NT2/D1 (cell line): Measurements from ENCODE around the gene PAPPA2.

Experiments used
- DNase-seq: peaks from one replicate; pipeline ENCODE4 v3.0.0-alpha.2; 2011; ENCODE audit warnings: low read depth, low spot score
- H3K27me3 ChIP-seq: 2 replicates; pipeline ENCODE4 v1.6.0; 2011; ENCODE audit warnings: mild to moderate bottlenecking; ENCODE audit not compliant: insufficient read length, insufficient read depth
- H3K36me3 ChIP-seq: 2 replicates; pipeline ENCODE4 v1.6.1; 2011; ENCODE audit warnings: mild to moderate bottlenecking, low read length, mixed read lengths; ENCODE audit not compliant: insufficient read depth, insufficient read length
- H3K4me1 ChIP-seq: 2 replicates; pipeline ENCODE4 v1.5.1; 2011; ENCODE audit not compliant: insufficient read depth, insufficient read length
- H3K4me3 ChIP-seq: 2 replicates; pipeline ENCODE4 v1.5.1; 2011; ENCODE audit warnings: low read depth; ENCODE audit not compliant: insufficient read length
- H3K9ac ChIP-seq: 2 replicates; pipeline ENCODE4 v1.6.0; 2011; ENCODE audit warnings: low read depth; ENCODE audit not compliant: insufficient read length
- H3K9me3 ChIP-seq: 2 replicates; pipeline ENCODE4 v1.5.1; 2011; ENCODE audit warnings: mild to moderate bottlenecking, low read length; ENCODE audit not compliant: insufficient read depth
- SUZ12 ChIP-seq: IDR thresholded peaks from 2 replicates; pipeline ENCODE4 v1.6.1; 2011; ENCODE audit not compliant: insufficient read length, insufficient read depth; ENCODE audit errors: extremely low read depth
- YY1 ChIP-seq: IDR thresholded peaks from 2 replicates; pipeline ENCODE4 v1.6.1; 2011; ENCODE audit not compliant: insufficient read length, insufficient read depth
- ZNF274 ChIP-seq: IDR thresholded peaks from 2 replicates; pipeline ENCODE4 v1.6.1; 2011; ENCODE audit warnings: mild to moderate bottlenecking, low read depth, low read length

PAPPA2 gene

GRCh38 chr1:176785791-176786190 is 322.8 kb downstream of the PAPPA2 start:
- no peak overlapping the region for H3K4me3 ChIP-seq
- H3K27me3 ChIP-seq: no peaks in the 10 kb centered on the region
- no peak for DNase-seq
- H3K9ac ChIP-seq: no peak overlapping the region
- TF ChIP-seq YY1 (no peak), ZNF274 (no peak), SUZ12 (no peak)
- H3K9me3 ChIP-seq: no peaks in the 10 kb centered on the region
- no peaks in the 10 kb centered on the region for H3K36me3 ChIP-seq
- H3K4me1 ChIP-seq: no peaks in the 10 kb centered on the region

GRCh38 chr1:176786274-176786673 is 323.3 kb downstream of the PAPPA2 start:
- H3K27me3 ChIP-seq: no peaks in the 10 kb centered on the region
- no peaks in the 10 kb centered on the region for H3K4me1 ChIP-seq
- TF ChIP-seq YY1 (no peak), ZNF274 (no peak), SUZ12 (no peak)
- no peak overlapping the region for H3K9ac ChIP-seq
- no peak overlapping the region for H3K4me3 ChIP-seq
- no peaks in the 10 kb centered on the region for H3K36me3 ChIP-seq
- DNase-seq: no peak
- no peaks in the 10 kb centered on the region for H3K9me3 ChIP-seq

GRCh38 chr1:176789571-176790090 is 326.7 kb downstream of the PAPPA2 start:
- Histone ChIP-seq H3K27me3 (no peaks in the 10 kb centered on the region), H3K36me3 (no peaks in the 10 kb centered on the region), H3K9ac (no peak overlapping the region), H3K4me3 (no peak overlapping the region), H3K4me1 (no peaks in the 10 kb centered on the region), H3K9me3 (no peaks in the 10 kb centered on the region)
- TF ChIP-seq ZNF274: no peak
- TF ChIP-seq SUZ12: no peak
- TF ChIP-seq YY1: no peak
- no peak for DNase-seq

GRCh38 chr1:176790786-176791185 is 327.8 kb downstream of the PAPPA2 start:
- TF ChIP-seq SUZ12: no peak
- Histone ChIP-seq H3K9ac (no peak overlapping the region), H3K4me1 (no peaks in the 10 kb centered on the region), H3K36me3 (no peaks in the 10 kb centered on the region), H3K4me3 (no peak overlapping the region), H3K27me3 (no peaks in the 10 kb centered on the region), H3K9me3 (no peaks in the 10 kb centered on the region)
- no peak for DNase-seq

- H3K4me3 ChIP-seq: no peak overlapping the region
- H3K9ac ChIP-seq: no peak overlapping the region
- no peaks in the 10 kb centered on the region for H3K9me3 ChIP-seq
- no peaks in the 10 kb centered on the region for H3K27me3 ChIP-seq
- no peak for TF ChIP-seq YY1
- no peak for TF ChIP-seq SUZ12
- no peak for TF ChIP-seq ZNF274
- no peak for DNase-seq
- no peaks in the 10 kb centered on the region for H3K4me1 ChIP-seq
- H3K36me3 ChIP-seq: no peaks in the 10 kb centered on the region
Observed at GRCh38 chr1:176791906-176792305, 328.9 kb downstream of the PAPPA2 start.

GRCh38 chr1:176794897-176795508 is 332.0 kb downstream of the PAPPA2 start:
- no peak overlapping the region for H3K9ac ChIP-seq
- no peak overlapping the region for H3K4me3 ChIP-seq
- TF ChIP-seq ZNF274 (no peak), YY1 (no peak), SUZ12 (no peak)
- no peaks in the 10 kb centered on the region for H3K36me3 ChIP-seq
- DNase-seq: no peak
- no peaks in the 10 kb centered on the region for H3K4me1 ChIP-seq
- H3K27me3 ChIP-seq: no peaks in the 10 kb centered on the region
- H3K9me3 ChIP-seq: peaks cover 4% of the 10 kb centered on the region; the same call in 1 of the 2 replicates

- no peak for TF ChIP-seq ZNF274
- no peak for TF ChIP-seq YY1
- TF ChIP-seq SUZ12: no peak
- H3K4me3 ChIP-seq: no peak overlapping the region
- DNase-seq: no peak
- H3K27me3 ChIP-seq: no peaks in the 10 kb centered on the region
- H3K36me3 ChIP-seq: no peaks in the 10 kb centered on the region
- peaks cover 4% of the 10 kb centered on the region; the same call in 1 of the 2 replicates for H3K9me3 ChIP-seq
- no peak overlapping the region for H3K9ac ChIP-seq
- H3K4me1 ChIP-seq: no peaks in the 10 kb centered on the region
Observed at GRCh38 chr1:176795929-176796328, 333.0 kb downstream of the PAPPA2 start.

- Histone ChIP-seq H3K9ac (no peak overlapping the region), H3K4me3 (no peak overlapping the region), H3K9me3 (peaks cover 4% of the 10 kb centered on the region; the same call in 1 of the 2 replicates), H3K4me1 (no peaks in the 10 kb centered on the region), H3K36me3 (no peaks in the 10 kb centered on the region), H3K27me3 (no peaks in the 10 kb centered on the region)
- TF ChIP-seq YY1 (no peak), ZNF274 (no peak), SUZ12 (no peak)
- no peak for DNase-seq
Observed at GRCh38 chr1:176796583-176796982, 333.6 kb downstream of the PAPPA2 start.
